SK-N-MC (cell line): ENCODE results near the gene ADAMTS4.

Source experiments
- EZH2 ChIP-seq: fragments of 200-600 bp; sonication (generic); IDR thresholded peaks from one replicate; pipeline ENCODE4 v1.6.1; 2017; ENCODE audit warnings: antibody characterized with exemption
- FOXP2 ChIP-seq: optimal IDR thresholded peaks from 2 replicates; pipeline ENCODE3; 2011; ENCODE audit warnings: mild to moderate bottlenecking, moderate library complexity; ENCODE audit not compliant: insufficient read depth; ENCODE audit errors: extremely low read length, control extremely low read depth
- POLR2AphosphoS5 ChIP-seq: IDR thresholded peaks from 2 replicates; pipeline ENCODE4 v1.6.1; 2012; ENCODE audit warnings: mild to moderate bottlenecking, low read depth, low read length, borderline replicate concordance

GRCh38 chr1:161217831-161218230, 19.0 kb upstream of the ADAMTS4 start:
- TF ChIP-seq POLR2AphosphoS5 = no peak
- TF ChIP-seq EZH2 = no peak
- TF ChIP-seq FOXP2 = no peak
